ENCODE data around the gene MYO9A. TPM values are rescaled to one million over a fixed set of nuclear protein-coding genes. Genes with fewer than 3 reads are reported as not detected.
A peak's percentile ranks its signal among the peaks of the same experiment; 100 is the strongest.

MYO9A gene
- total RNA-seq, 1 experiment from 2014 or later = 21.4 TPM

DNA sequence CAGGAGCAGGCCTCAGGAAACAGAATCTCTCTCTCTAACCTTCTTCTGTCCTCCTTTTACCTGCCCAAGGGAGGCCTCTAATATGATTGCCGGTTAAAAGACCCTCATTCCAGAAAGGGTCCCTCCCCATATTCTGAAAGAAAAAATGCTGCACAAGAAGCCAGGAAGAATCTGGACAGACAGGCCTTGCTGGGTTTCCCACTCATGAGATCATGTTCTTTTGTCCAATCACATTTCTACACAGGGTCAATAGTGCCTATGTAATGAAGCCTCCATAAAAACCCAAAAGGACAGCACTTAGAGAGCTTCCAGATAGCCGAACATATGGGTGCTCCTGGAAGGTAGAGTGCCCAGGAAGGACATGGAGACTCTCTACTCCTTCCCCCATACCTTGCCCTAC lies 146.0 kb downstream of the MYO9A start:
- H3K18ac ChIP-seq (ENCODE audit: insufficient read length, low read depth, low read length) = no peak overlapping the region
- no peak overlapping the region for H2AFZ ChIP-seq (ENCODE audit: low read length)
- no peak overlapping the region for H3K4ac ChIP-seq (ENCODE audit: low read depth, low read length)
- Mint-ChIP-seq H3K4me1 (no peaks in the 10 kb centered on the region; a peak in 1 of 4 replicates), H3K4me3 (no peak overlapping the region), H3K27ac (peak overlapping the region in 1 of 3 experiments; percentile 68; a peak in 1 of 7 replicates), H3K36me3 (ENCODE audit: insufficient read depth in 1 of 3, low read depth in 3 of 3) (no peaks in the 10 kb centered on the region), H3K9me3 (no peaks in the 10 kb centered on the region), H3K27me3 (ENCODE audit: low read depth) (no peaks in the 10 kb centered on the region)
- H3K9me3 ChIP-seq (ENCODE audit: control insufficient read depth, low read depth, low read length) = no peaks in the 10 kb centered on the region
- no peak overlapping the region for H3T11ph ChIP-seq (ENCODE audit: low read length)
- no peak overlapping the region for H3K56ac ChIP-seq (ENCODE audit: insufficient read length, low read depth, low read length)
- no peak for DNase-seq
- WGBS (ENCODE audit: extremely low coverage, insufficient read length, low lambda C conversion rate) = no CpG with 5 or more reads among the region's 2 CpGs
- H3K27me3 ChIP-seq (ENCODE audit: insufficient read depth, low read length) = no peaks in the 10 kb centered on the region
- H3K79me1 ChIP-seq (ENCODE audit: insufficient read depth, low read depth, low read length, poor library complexity, severe bottlenecking) = no peaks in the 10 kb centered on the region
- no peak overlapping the region for H2BK15ac ChIP-seq (ENCODE audit: low read depth, low read length)
- no peak overlapping the region for H4K91ac ChIP-seq (ENCODE audit: insufficient read length, low read depth, low read length)
- no peak overlapping the region for H2BK120ac ChIP-seq (ENCODE audit: low read depth, low read length, poor library complexity, severe bottlenecking)
- H3K79me2 ChIP-seq (ENCODE audit: insufficient read depth, low read length) = no peaks in the 10 kb centered on the region
- H3K4me1 ChIP-seq (ENCODE audit: insufficient read depth, low read length) = no peaks in the 10 kb centered on the region
- H3K9ac ChIP-seq (ENCODE audit: extremely low read depth, insufficient read length, low read length) = no peak overlapping the region
- no peak overlapping the region for H2BK12ac ChIP-seq (ENCODE audit: insufficient read length, low read depth, low read length)
- no peaks in the 10 kb centered on the region for H4K20me1 ChIP-seq (ENCODE audit: control insufficient read depth, insufficient read depth, insufficient read length)
- no peak overlapping the region for H3K14ac ChIP-seq (ENCODE audit: insufficient read depth, low read length)
- H3K23me2 ChIP-seq (ENCODE audit: insufficient read length, low read depth, low read length, poor library complexity, severe bottlenecking) = no peaks in the 10 kb centered on the region
- H2BK5ac ChIP-seq (ENCODE audit: insufficient read length, low read length) = no peak overlapping the region
- H4K5ac ChIP-seq (ENCODE audit: insufficient read length, low read depth, low read length) = no peak overlapping the region
- H3K4me2 ChIP-seq (ENCODE audit: insufficient read depth, insufficient read length, low read length) = no peak overlapping the region
- H2BK20ac ChIP-seq (ENCODE audit: low read depth, low read length, poor library complexity, severe bottlenecking) = no peak overlapping the region
- H3K27ac ChIP-seq (ENCODE audit: insufficient read length, low read depth, low read length) = no peak overlapping the region
- H4K8ac ChIP-seq (replicated peaks; ENCODE audit: insufficient read length, low read depth, low read length) = no peak overlapping the region
- TF ChIP-seq, protein P1, sequence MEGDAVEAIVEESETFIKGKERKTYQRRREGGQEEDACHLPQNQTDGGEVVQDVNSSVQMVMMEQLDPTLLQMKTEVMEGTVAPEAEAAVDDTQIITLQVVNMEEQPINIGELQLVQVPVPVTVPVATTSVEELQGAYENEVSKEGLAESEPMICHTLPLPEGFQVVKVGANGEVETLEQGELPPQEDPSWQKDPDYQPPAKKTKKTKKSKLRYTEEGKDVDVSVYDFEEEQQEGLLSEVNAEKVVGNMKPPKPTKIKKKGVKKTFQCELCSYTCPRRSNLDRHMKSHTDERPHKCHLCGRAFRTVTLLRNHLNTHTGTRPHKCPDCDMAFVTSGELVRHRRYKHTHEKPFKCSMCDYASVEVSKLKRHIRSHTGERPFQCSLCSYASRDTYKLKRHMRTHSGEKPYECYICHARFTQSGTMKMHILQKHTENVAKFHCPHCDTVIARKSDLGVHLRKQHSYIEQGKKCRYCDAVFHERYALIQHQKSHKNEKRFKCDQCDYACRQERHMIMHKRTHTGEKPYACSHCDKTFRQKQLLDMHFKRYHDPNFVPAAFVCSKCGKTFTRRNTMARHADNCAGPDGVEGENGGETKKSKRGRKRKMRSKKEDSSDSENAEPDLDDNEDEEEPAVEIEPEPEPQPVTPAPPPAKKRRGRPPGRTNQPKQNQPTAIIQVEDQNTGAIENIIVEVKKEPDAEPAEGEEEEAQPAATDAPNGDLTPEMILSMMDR (conservative IDR thresholded peaks at IDR 0.05) = no peak
- no peak overlapping the region for H2AK5ac ChIP-seq (ENCODE audit: insufficient read length, low read length)
- no peak overlapping the region for H3K23ac ChIP-seq (ENCODE audit: insufficient read length, low read depth, low read length)
